Pancreas (tissue), 10 donors: ENCODE data around the gene HOXA10. TPM values are rescaled to one million over a fixed set of nuclear protein-coding genes. Genes with fewer than 3 reads are reported as not detected.

Experiments used
- ATAC-seq, 4 donors: fragments of 200-7000 bp; cut with Tn5 transposase; one replicate each; pipeline versions ENCODE4 v1.8.0 to v1.9.1; 2020; ENCODE audit warnings: mild to moderate bottlenecking in 4 of 4, moderate library complexity in 4 of 4
- DNase-seq, 6 donors: peaks; one replicate each; pipeline ENCODE4 v3.0.0-alpha.2; 2020
- FAIRE-seq: peaks from 2 replicates; lab custom pipeline; 2012; peaks lifted over from hg19 to GRCh38; lab: Jason Lieb, UNC
- H3K27ac ChIP-seq, 4 donors: fragments of 200-600 bp; sonication (generic); 1 replicate in 3 of 4; 2 replicates in 1 of 4; pipeline versions ENCODE4 v1.5.0 to v1.8.0; 2020
- H3K27me3 ChIP-seq, 4 donors: fragments of 200-600 bp; one replicate each; pipeline ENCODE4 v1.8.0; 2021
- H3K36me3 ChIP-seq, 3 donors: fragments of 200-600 bp; sonication (generic) in 1 of 3; one replicate each; pipeline versions ENCODE4 v1.5.0 to v1.8.0; 2020 to 2021
- H3K4me1 ChIP-seq, 3 donors: fragments of 200-600 bp; one replicate each; pipeline ENCODE4 v1.8.0; 2021
- H3K4me3 ChIP-seq, 4 donors: fragments of 200-600 bp; sonication (generic) in 2 of 4; one replicate each; pipeline versions ENCODE4 v1.5.0 to v1.8.0; 2020 to 2021
- H3K9me3 ChIP-seq, 4 donors: fragments of 200-600 bp; one replicate each; pipeline ENCODE4 v1.8.0; 2021
- CTCF ChIP-seq, 4 donors: fragments of 200-600 bp; sonication (generic) in 3 of 4; IDR thresholded peaks; one replicate each; pipeline versions ENCODE4 v1.5.0 to v1.8.0; 2021; ENCODE audit warnings: antibody characterized with exemption in 4 of 4
- WGBS, 2 donors: extraction: QIAGEN DNeasy Blood & Tissue Kit; methylation state at CpG; one replicate each; pipeline ENCODE4 v1.1.7; 2013; 5-methylcytosine and 5-hydroxymethylcytosine counted together
- intact Hi-C, 3 donors: fragments of 100-400 bp; cut with DNase I; formaldehyde crosslinking; loops; one replicate each; pipeline versions ENCODE4 v1.11.1 to v1.14.2; 2022
- polyA plus RNA-seq, 2 donors: library from polyadenylated mRNA; stranded (reverse); fragments of 200-250 nt; gene quantifications; one replicate each; pipeline ENCODE4 v1.2.3, GENCODE V29; 2013
- total RNA-seq, 6 donors: library from RNA; stranded (reverse); fragmentation: NEBNext Ultra II Directional in 4 of 6; extraction: Animal tissue kit (Norgen Biotek cat#: 25700) in 4 of 6; gene quantifications; one replicate each; pipeline versions ENCODE4 v1.2.1 to v1.2.4, GENCODE V29; 2021 to 2023
- donor health status: healthy with polysubstance abuse.
- donor health status: DM: no; HTN: no; CAD: no; lungs with moderate emphysema.
- donor health status: DM: no; HTN: no; CAD: no.
- donor health status: control.
- donor health status: control.
- donor health status: Bipolar disorder and iron deficiency.
- donor health status: DM: yes; HTN: yes; CAD: no.
- donor health status: DM: no; HTN: no; CAD: no.
- donor health status: DM: no; HTN: no; CAD: no.
- donor health status: DM: yes; HTN: yes; CAD: no.

Gene HOXA10
- total and polyA plus RNA-seq, 8 donors = 0.09 to 0.18 (median 0.14) TPM; not detected in 4

- peaks cover 11 to 87% (median 30%) of the 10 kb centered on the region in 4 donors for H3K27me3 ChIP-seq
- peak within 1 kb of the TSS; percentile 4 to 36 (median 20) for H3K4me3 ChIP-seq
- WGBS, 2 donors = 10 to 12% methylated on average over 72 to 86 of the region's 86 CpGs
- ATAC-seq (peak in 3 of 4 donors; percentile 62 to 70 (median 67)), DNase-seq (peak in 2 of 6 donors; percentile 61 to 64), FAIRE-seq (no peak)
- peaks cover 0 to 5% (median 4%) of the 10 kb centered on the region in 3 donors for H3K4me1 ChIP-seq
- peak within 1 kb of the TSS in 2 of 4 donors; percentile 50 to 66 for H3K27ac ChIP-seq
- peak in 2 of 4 donors; percentile 12 to 25 for TF ChIP-seq CTCF (IDR thresholded peaks at IDR 0.05)
- no peaks in the 10 kb centered on the region for H3K9me3 ChIP-seq
- intact Hi-C loops = no loop called here
- H3K36me3 ChIP-seq = no peaks in the 10 kb centered on the region
Observed at GRCh38 chr7:27143023-27143949, 30.8 kb downstream of the HOXA10 start, which contains the start of gene HOXA5. Gene HOXA5 (minus strand): TSS chr7:27143681. CDS start chr7:27143607, 74 bp downstream.

GRCh38 chr7:27142580-27143022 is 31.5 kb downstream of the HOXA10 start:
- Histone ChIP-seq H3K36me3 (no peaks in the 10 kb centered on the region), H3K4me1 (peaks cover 0 to 4% (median 3%) of the 10 kb centered on the region in 3 donors), H3K4me3 (peak overlapping the region in 3 of 4 donors; percentile 4 to 36 (median 25)), H3K27ac (peak overlapping the region in 2 of 4 donors; percentile 50 to 66), H3K9me3 (no peaks in the 10 kb centered on the region), H3K27me3 (peaks cover 5 to 87% (median 30%) of the 10 kb centered on the region in 4 donors)
- no peak for TF ChIP-seq CTCF (IDR thresholded peaks at IDR 0.05)
- intact Hi-C loops = no loop called here
- no peak for FAIRE-seq
- ATAC-seq = peak in 2 of 4 donors; percentile 5 to 12
- 3 to 11% methylated on average over 29 of the region's 29 CpGs for WGBS, 2 donors
- DNase-seq = peak in 1 of 6 donors; percentile 25

GRCh38 chr7:27141923-27142579 is 32.1 kb downstream of the HOXA10 start:
- peak overlapping the region in 2 of 4 donors; percentile 50 to 66 for H3K27ac ChIP-seq
- peaks cover 2 to 86% (median 28%) of the 10 kb centered on the region in 4 donors for H3K27me3 ChIP-seq
- no peak for ATAC-seq
- no peaks in the 10 kb centered on the region for H3K9me3 ChIP-seq
- WGBS, 2 donors = 9 to 15% methylated on average over 30 of the region's 30 CpGs
- intact Hi-C loops = no loop called here
- FAIRE-seq = no peak
- no peak for TF ChIP-seq CTCF (IDR thresholded peaks at IDR 0.05)
- peak in 2 of 6 donors; percentile 50 to 62 for DNase-seq
- peaks cover 0 to 4% (median 3%) of the 10 kb centered on the region in 3 donors for H3K4me1 ChIP-seq
- H3K36me3 ChIP-seq = no peaks in the 10 kb centered on the region
- H3K4me3 ChIP-seq = peak overlapping the region in 3 of 4 donors; percentile 4 to 36 (median 25)

- intact Hi-C loops = no loop called here
- Histone ChIP-seq H3K9me3 (no peaks in the 10 kb centered on the region), H3K27ac (no peak overlapping the region), H3K27me3 (peaks cover 2 to 84% (median 23%) of the 10 kb centered on the region in 4 donors), H3K36me3 (no peaks in the 10 kb centered on the region), H3K4me3 (no peak overlapping the region), H3K4me1 (peaks cover 0 to 4% (median 3%) of the 10 kb centered on the region in 3 donors)
- DNase-seq = no peak
- FAIRE-seq = no peak
- ATAC-seq = no peak
- no peak for TF ChIP-seq CTCF (IDR thresholded peaks at IDR 0.05)
- whole genome bisulfite sequencing, 2 donors = 23 to 29% methylated on average over 18 of the region's 18 CpGs
Observed at GRCh38 chr7:27141137-27141922, 32.8 kb downstream of the HOXA10 start.
